ENCODE data around the gene TCF7L2.

TCF7L2 gene

GRCh38 chr10:113167702-113168101, 217.7 kb downstream of the TCF7L2 start:
- H3K4me1 ChIP-seq (ENCODE audit: low read length): no peaks in the 10 kb centered on the region
- H3K27me3 ChIP-seq (ENCODE audit: low read depth, low read length): no peaks in the 10 kb centered on the region
- H3K4me3 ChIP-seq (ENCODE audit: low read length): no peak overlapping the region
- H3K9ac ChIP-seq (ENCODE audit: low read length): no peak overlapping the region
- no peak overlapping the region for H2AFZ ChIP-seq (ENCODE audit: low read depth, low read length)
- H3K4me2 ChIP-seq (ENCODE audit: low read length): no peak overlapping the region
- H3K27ac ChIP-seq (ENCODE audit: low read length): no peak overlapping the region
- TF ChIP-seq CTCF (IDR thresholded peaks at IDR 0.05; ENCODE audit: low read depth, low read length) (no peak), EZH2phosphoT487 (IDR thresholded peaks at IDR 0.05; ENCODE audit: low read depth) (no peak)
- no peaks in the 10 kb centered on the region for H3K79me2 ChIP-seq (ENCODE audit: low read length)
- H4K20me1 ChIP-seq (ENCODE audit: insufficient read depth, low read length): no peaks in the 10 kb centered on the region
- no peaks in the 10 kb centered on the region for H3K9me3 ChIP-seq (ENCODE audit: insufficient read depth, low read length)
- no peaks in the 10 kb centered on the region for H3K36me3 ChIP-seq (replicated peaks; ENCODE audit: low read depth, low read length)

- TF ChIP-seq CTCF (IDR thresholded peaks at IDR 0.05; ENCODE audit: low read depth, low read length): no peak
- TF ChIP-seq EZH2phosphoT487 (IDR thresholded peaks at IDR 0.05; ENCODE audit: low read depth): no peak
- Histone ChIP-seq H3K4me3 (ENCODE audit: low read length) (no peak overlapping the region), H3K4me1 (ENCODE audit: low read length) (no peaks in the 10 kb centered on the region), H2AFZ (ENCODE audit: low read depth, low read length) (no peak overlapping the region), H3K27me3 (ENCODE audit: low read depth, low read length) (no peaks in the 10 kb centered on the region), H3K4me2 (ENCODE audit: low read length) (no peak overlapping the region), H3K27ac (ENCODE audit: low read length) (no peak overlapping the region), H3K9me3 (ENCODE audit: insufficient read depth, low read length) (no peaks in the 10 kb centered on the region), H4K20me1 (ENCODE audit: insufficient read depth, low read length) (no peaks in the 10 kb centered on the region), H3K36me3 (replicated peaks; ENCODE audit: low read depth, low read length) (no peaks in the 10 kb centered on the region), H3K9ac (ENCODE audit: low read length) (no peak overlapping the region), H3K79me2 (ENCODE audit: low read length) (no peaks in the 10 kb centered on the region)
Measured at GRCh38 chr10:113168584-113168983, 218.5 kb downstream of the TCF7L2 start.

GRCh38 chr10:113169111-113169510, 219.1 kb downstream of the TCF7L2 start:
- H3K4me3 ChIP-seq (ENCODE audit: low read length): no peak overlapping the region

GRCh38 chr10:113169853-113170460, 219.9 kb downstream of the TCF7L2 start:
- H3K36me3 ChIP-seq (replicated peaks; ENCODE audit: low read depth, low read length): no peaks in the 10 kb centered on the region
- H3K27me3 ChIP-seq (ENCODE audit: low read depth, low read length): no peaks in the 10 kb centered on the region
- H2AFZ ChIP-seq (ENCODE audit: low read depth, low read length): no peak overlapping the region
- no peaks in the 10 kb centered on the region for H4K20me1 ChIP-seq (ENCODE audit: insufficient read depth, low read length)
- no peaks in the 10 kb centered on the region for H3K4me1 ChIP-seq (ENCODE audit: low read length)
- no peak overlapping the region for H3K4me3 ChIP-seq (ENCODE audit: low read length)
- H3K27ac ChIP-seq (ENCODE audit: low read length): no peak overlapping the region
- H3K9me3 ChIP-seq (ENCODE audit: insufficient read depth, low read length): no peaks in the 10 kb centered on the region
- H3K9ac ChIP-seq (ENCODE audit: low read length): no peak overlapping the region
- TF ChIP-seq CTCF (IDR thresholded peaks at IDR 0.05; ENCODE audit: low read depth, low read length): no peak
- no peak for TF ChIP-seq EZH2phosphoT487 (IDR thresholded peaks at IDR 0.05; ENCODE audit: low read depth)
- no peaks in the 10 kb centered on the region for H3K79me2 ChIP-seq (ENCODE audit: low read length)
- H3K4me2 ChIP-seq (ENCODE audit: low read length): no peak overlapping the region

More at GRCh38 chr10:113169111-113169510, 219.1 kb downstream of the TCF7L2 start:
- no peaks in the 10 kb centered on the region for H3K79me2 ChIP-seq (ENCODE audit: low read length)
- H3K4me1 ChIP-seq (ENCODE audit: low read length): no peaks in the 10 kb centered on the region
- no peak for TF ChIP-seq EZH2phosphoT487 (IDR thresholded peaks at IDR 0.05; ENCODE audit: low read depth)
- TF ChIP-seq CTCF (IDR thresholded peaks at IDR 0.05; ENCODE audit: low read depth, low read length): no peak
- H2AFZ ChIP-seq (ENCODE audit: low read depth, low read length): no peak overlapping the region
- no peak overlapping the region for H3K4me2 ChIP-seq (ENCODE audit: low read length)
- H4K20me1 ChIP-seq (ENCODE audit: insufficient read depth, low read length): no peaks in the 10 kb centered on the region
- no peaks in the 10 kb centered on the region for H3K27me3 ChIP-seq (ENCODE audit: low read depth, low read length)
- H3K9ac ChIP-seq (ENCODE audit: low read length): no peak overlapping the region
- no peaks in the 10 kb centered on the region for H3K9me3 ChIP-seq (ENCODE audit: insufficient read depth, low read length)
- no peak overlapping the region for H3K27ac ChIP-seq (ENCODE audit: low read length)
- no peaks in the 10 kb centered on the region for H3K36me3 ChIP-seq (replicated peaks; ENCODE audit: low read depth, low read length)

Data from OCI-LY3 (cell line).